Measurements from ENCODE around the gene PPL. TPM values are rescaled to one million over a fixed set of nuclear protein-coding genes. Genes with fewer than 3 reads are reported as not detected.

Gene PPL
- total and polyA plus RNA-seq, 2 of the 13 experiments (the other 11 are each of a cell fraction or from before 2014, with no cell fraction given) = 5.7 to 6.6 TPM

GRCh38 chr16:4944333-4945281 lies 7.7 kb upstream of the PPL start (continued):
- TF ChIP-seq DDIT3 (CRISPR knock-in tag; IDR thresholded peaks at IDR 0.05) = no peak
- no peak for TF ChIP-seq E2F2 (CRISPR knock-in tag; IDR thresholded peaks at IDR 0.05; ENCODE audit: borderline replicate concordance)
- TF ChIP-seq KAT2B (IDR thresholded peaks at IDR 0.05; ENCODE audit: borderline replicate concordance, low read depth, low read length) = no peak
- peak; percentile 65 for TF ChIP-seq POGZ (CRISPR knock-in tag; IDR thresholded peaks at IDR 0.05)
- no peak for TF ChIP-seq ZKSCAN1 (IDR thresholded peaks at IDR 0.05; ENCODE audit: low read length)
- TF ChIP-seq ZNF704 (CRISPR knock-in tag; IDR thresholded peaks at IDR 0.05; ENCODE audit: borderline replicate concordance) = 0 out of 2 replicates have a peak, but pooled peaks have one; percentile 34
- no peak for TF ChIP-seq MTF2 (CRISPR knock-in tag; IDR thresholded peaks at IDR 0.05; ENCODE audit: borderline replicate concordance)
- no peak for TF ChIP-seq PLRG1 (conservative IDR thresholded peaks at IDR 0.05)
- peak; percentile 100 for TF ChIP-seq ATF3 (CRISPR knock-in tag; IDR thresholded peaks at IDR 0.05)
- TF ChIP-seq STAG1 (CRISPR knock-in tag; IDR thresholded peaks at IDR 0.05) = no peak; the same call in 1 of the 2 replicates
- TF ChIP-seq ZNF557 (CRISPR knock-in tag; IDR thresholded peaks at IDR 0.05) = no peak
- no peak for TF ChIP-seq SMARCE1 (IDR thresholded peaks at IDR 0.05; ENCODE audit: borderline replicate concordance)
- peak; percentile 80; the same call in 1 of the 2 replicates for TF ChIP-seq ETV5 (CRISPR knock-in tag; IDR thresholded peaks at IDR 0.05; ENCODE audit: borderline replicate concordance)
- no peak for TF ChIP-seq PAF1 (CRISPR knock-in tag; IDR thresholded peaks at IDR 0.05)
- TF ChIP-seq ZNF781 (CRISPR knock-in tag; IDR thresholded peaks at IDR 0.05; ENCODE audit: borderline replicate concordance, not compliant biosample characterization) = no peak
- TF ChIP-seq ZNF17 (CRISPR knock-in tag; IDR thresholded peaks at IDR 0.05) = no peak
- peak; percentile 95 for TF ChIP-seq MAZ (IDR thresholded peaks at IDR 0.05; ENCODE audit: borderline replicate concordance, low read depth, low read length)
- peak; percentile 88 for TF ChIP-seq MAZ (CRISPR knock-in tag; IDR thresholded peaks at IDR 0.05; ENCODE audit: low read depth)
- no peak for TF ChIP-seq SNAPC2 (CRISPR knock-in tag; IDR thresholded peaks at IDR 0.05)
- 0 out of 2 replicates have a peak, but pooled peaks have one; percentile 23 for TF ChIP-seq CHD4 (IDR thresholded peaks at IDR 0.05; ENCODE audit: borderline replicate concordance, low read length)
- peak; percentile 90 for TF ChIP-seq MED1 (CRISPR knock-in tag; IDR thresholded peaks at IDR 0.05)
- peak; percentile 50; the same call in 1 of the 2 replicates for TF ChIP-seq FOXK1 (CRISPR knock-in tag; IDR thresholded peaks at IDR 0.05; ENCODE audit: borderline replicate concordance, low read depth)
- TF ChIP-seq SP140L (CRISPR knock-in tag; IDR thresholded peaks at IDR 0.05; ENCODE audit: borderline replicate concordance) = no peak
- no peak for TF ChIP-seq ZNF605 (CRISPR knock-in tag; IDR thresholded peaks at IDR 0.05)
- no peak for TF ChIP-seq ZNF30 (CRISPR knock-in tag; IDR thresholded peaks at IDR 0.05)
- no peak for TF ChIP-seq ZFAT (CRISPR knock-in tag; conservative IDR thresholded peaks at IDR 0.05)
- no peak for TF ChIP-seq ATRX (CRISPR knock-in tag; IDR thresholded peaks at IDR 0.05; ENCODE audit: borderline replicate concordance)
- no peak for TF ChIP-seq ELF4 (CRISPR knock-in tag; IDR thresholded peaks at IDR 0.05; ENCODE audit: borderline replicate concordance)
- TF ChIP-seq PRMT3 (CRISPR knock-in tag; IDR thresholded peaks at IDR 0.05; ENCODE audit: borderline replicate concordance, low read depth) = no peak

Data from HepG2 (cell line).